ENCODE results near the gene SOX6. TPM values are rescaled to one million over a fixed set of nuclear protein-coding genes. Genes with fewer than 3 reads are reported as not detected.
"Not testable (repeated sequence)": the region's sequence is repeated elsewhere in the genome, so short reads cannot be mapped to it uniquely, and the experiment has no call there.

SOX6 gene
- total and polyA plus RNA-seq, 5 experiments from 2014 or later = 0.26 TPM; not detected in 4

GRCh38 chr11:16078936-16079335 is 277.4 kb downstream of the SOX6 start:
- peaks cover 0 to under 1% (median 0%) of the 10 kb centered on the region in 3 donors for H3K36me3 Mint-ChIP-seq
- no peak overlapping the region for H3K27ac Mint-ChIP-seq
- ATAC-seq (no peak), DNase-seq (no peak)
- H3K9me3 Mint-ChIP-seq = peaks cover 3 to 36% (median 11%) of the 10 kb centered on the region in 9 donors
- H3K4me1 Mint-ChIP-seq = no peaks in the 10 kb centered on the region
- H3K4me3 Mint-ChIP-seq = no peak overlapping the region
- POLR2A ChIA-PET = no interaction called here
- no peaks in the 10 kb centered on the region for H3K27me3 Mint-ChIP-seq

GRCh38 chr11:16070573-16070972 is 285.8 kb downstream of the SOX6 start:
- POLR2A ChIA-PET = no interaction called here
- Mint-ChIP-seq H3K9me3 (peaks cover 4 to 46% (median 11%) of the 10 kb centered on the region in 9 donors), H3K4me3 (no peak overlapping the region), H3K36me3 (peaks cover 0 to 12% (median 0%) of the 10 kb centered on the region in 3 donors), H3K4me1 (no peaks in the 10 kb centered on the region), H3K27me3 (no peaks in the 10 kb centered on the region), H3K27ac (no peak overlapping the region)
- ATAC-seq = no peak
- DNase-seq = no peak

DNA sequence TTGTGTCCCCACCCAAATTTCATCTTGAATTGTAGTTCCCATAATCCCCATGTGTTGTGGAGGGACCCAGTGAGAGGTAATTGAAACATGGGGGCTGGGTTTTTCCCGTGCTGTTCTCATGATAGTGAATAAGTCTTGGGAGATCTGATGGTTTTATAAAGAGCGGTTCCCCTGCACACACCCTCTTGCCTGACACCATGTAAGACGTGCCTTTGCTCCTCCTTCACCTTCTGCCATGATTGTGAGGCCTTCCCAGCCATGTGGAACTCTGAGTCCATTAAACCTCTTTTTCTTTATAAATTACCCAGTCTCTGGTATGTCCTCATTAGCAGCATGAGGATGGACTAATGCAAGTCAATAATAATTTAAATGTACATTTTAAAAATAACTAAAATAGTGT is 289.1 kb downstream of the SOX6 start:
- H3K4me1 Mint-ChIP-seq, POLR2A ChIA-PET, ATAC-seq, H3K36me3 Mint-ChIP-seq, H3K27me3 Mint-ChIP-seq, H3K4me3 Mint-ChIP-seq, DNase-seq, H3K27ac Mint-ChIP-seq: not testable (repeated sequence)
- H3K9me3 Mint-ChIP-seq = peaks cover 0 to 17% (median 1%) of the 10 kb centered on the region in 9 donors

DNA sequence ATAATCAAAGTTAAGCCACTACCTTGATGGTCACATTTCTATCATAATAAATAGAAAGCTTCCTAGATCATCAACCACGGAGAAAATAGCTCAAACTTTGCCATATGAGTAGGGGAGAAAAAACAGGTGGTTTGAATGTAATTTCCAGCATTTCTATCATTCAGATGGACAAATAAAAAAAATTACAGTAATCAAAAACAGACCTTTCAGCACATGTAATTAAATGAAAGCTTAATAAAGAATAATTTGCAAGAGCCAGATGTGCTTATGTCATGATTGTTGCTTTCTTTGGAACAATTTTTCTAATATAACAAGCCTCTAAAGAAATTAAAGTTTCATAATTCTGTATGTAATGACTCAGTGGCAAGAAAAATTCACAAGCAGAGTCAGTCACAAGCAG is 297.0 kb downstream of the SOX6 start:
- DNase-seq (no peak), ATAC-seq (no peak)
- H3K27ac Mint-ChIP-seq = no peak overlapping the region
- H3K27me3 Mint-ChIP-seq = no peaks in the 10 kb centered on the region
- POLR2A ChIA-PET = no interaction called here
- no peaks in the 10 kb centered on the region for H3K36me3 Mint-ChIP-seq
- peaks cover 0 to 13% (median 5%) of the 10 kb centered on the region in 9 donors for H3K9me3 Mint-ChIP-seq
- no peak overlapping the region for H3K4me3 Mint-ChIP-seq
- no peaks in the 10 kb centered on the region for H3K4me1 Mint-ChIP-seq

GRCh38 chr11:16058671-16059070 is 297.7 kb downstream of the SOX6 start:
- no peaks in the 10 kb centered on the region for H3K4me1 Mint-ChIP-seq
- DNase-seq = no peak
- peaks cover 0 to 13% (median 5%) of the 10 kb centered on the region in 9 donors for H3K9me3 Mint-ChIP-seq
- ATAC-seq = no peak
- H3K36me3 Mint-ChIP-seq = no peaks in the 10 kb centered on the region
- POLR2A ChIA-PET = no interaction called here
- no peak overlapping the region for H3K27ac Mint-ChIP-seq
- H3K4me3 Mint-ChIP-seq = no peak overlapping the region
- H3K27me3 Mint-ChIP-seq = no peaks in the 10 kb centered on the region

DNA sequence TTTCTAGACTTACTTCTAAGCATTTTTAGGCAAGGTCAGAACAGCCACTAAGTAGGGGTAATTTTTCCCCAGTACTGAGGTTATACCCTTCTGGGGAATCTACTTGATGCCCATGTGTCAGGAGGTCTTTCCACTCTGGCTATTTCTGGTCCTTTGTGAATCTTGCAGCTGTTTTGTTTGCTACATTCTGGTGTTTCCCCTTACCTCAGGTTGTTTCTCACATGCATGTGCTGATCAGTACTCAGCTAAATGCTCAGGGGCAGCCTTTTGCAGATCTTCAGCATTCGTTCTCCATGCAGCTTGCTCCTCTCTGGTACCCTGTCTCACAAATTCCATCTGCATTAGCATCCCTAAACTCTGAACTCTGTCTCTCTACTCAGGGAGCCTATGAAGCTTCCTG is 303.6 kb downstream of the SOX6 start:
- ATAC-seq (no peak), DNase-seq (no peak)
- POLR2A ChIA-PET = no interaction called here
- no peak overlapping the region for H3K27ac Mint-ChIP-seq
- H3K4me1 Mint-ChIP-seq = no peaks in the 10 kb centered on the region
- H3K9me3 Mint-ChIP-seq = peaks cover 0 to 10% (median 4%) of the 10 kb centered on the region in 9 donors
- no peaks in the 10 kb centered on the region for H3K36me3 Mint-ChIP-seq
- no peak overlapping the region for H3K4me3 Mint-ChIP-seq
- H3K27me3 Mint-ChIP-seq = no peaks in the 10 kb centered on the region

DNA sequence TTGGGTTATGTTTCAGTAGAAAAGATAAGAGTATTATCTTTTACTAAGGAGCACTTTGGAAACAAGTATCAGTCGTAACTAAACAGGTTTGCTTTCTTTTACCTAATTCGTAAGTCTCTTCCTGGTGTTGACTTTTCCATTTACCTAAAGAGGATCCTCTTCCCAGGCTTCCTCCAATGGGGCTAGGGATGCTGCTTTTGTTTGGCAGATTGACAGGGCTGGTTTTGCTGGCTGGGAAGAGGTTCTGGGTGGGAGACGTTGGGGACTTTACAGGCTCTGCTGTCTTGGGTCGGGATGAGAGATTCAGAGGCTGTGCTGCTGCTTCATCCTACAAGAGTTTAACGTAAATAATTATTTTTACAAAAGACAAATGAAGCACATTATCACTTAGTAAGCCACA is 306.7 kb downstream of the SOX6 start:
- Mint-ChIP-seq H3K4me1 (no peaks in the 10 kb centered on the region), H3K9me3 (peaks cover 0 to 10% (median 0%) of the 10 kb centered on the region in 9 donors), H3K27me3 (no peaks in the 10 kb centered on the region), H3K4me3 (no peak overlapping the region), H3K36me3 (no peaks in the 10 kb centered on the region), H3K27ac (no peak overlapping the region)
- POLR2A ChIA-PET = no interaction called here
- DNase-seq (no peak), ATAC-seq (no peak)

GRCh38 chr11:16047073-16047472 is 309.3 kb downstream of the SOX6 start:
- ATAC-seq (no peak), DNase-seq (no peak)
- no peaks in the 10 kb centered on the region for H3K4me1 Mint-ChIP-seq
- no peak overlapping the region for H3K4me3 Mint-ChIP-seq
- POLR2A ChIA-PET = no interaction called here
- H3K36me3 Mint-ChIP-seq = no peaks in the 10 kb centered on the region
- peaks cover 0 to 7% (median 0%) of the 10 kb centered on the region in 9 donors for H3K9me3 Mint-ChIP-seq
- H3K27me3 Mint-ChIP-seq = no peaks in the 10 kb centered on the region
- no peak overlapping the region for H3K27ac Mint-ChIP-seq

GRCh38 chr11:16043617-16044016 is 312.7 kb downstream of the SOX6 start:
- Mint-ChIP-seq H3K4me1 (no peaks in the 10 kb centered on the region), H3K4me3 (no peak overlapping the region), H3K27ac (no peak overlapping the region), H3K36me3 (no peaks in the 10 kb centered on the region), H3K27me3 (no peaks in the 10 kb centered on the region), H3K9me3 (no peaks in the 10 kb centered on the region)
- POLR2A ChIA-PET = no interaction called here
- ATAC-seq (no peak), DNase-seq (no peak)

GRCh38 chr11:16041207-16041606 is 315.1 kb downstream of the SOX6 start:
- POLR2A ChIA-PET = no interaction called here
- H3K27ac Mint-ChIP-seq = no peak overlapping the region

GRCh38 chr11:16040151-16040550 is 316.2 kb downstream of the SOX6 start:
- no peak overlapping the region for H3K27ac Mint-ChIP-seq
- no peaks in the 10 kb centered on the region for H3K4me1 Mint-ChIP-seq
- H3K36me3 Mint-ChIP-seq = no peaks in the 10 kb centered on the region
- no peak overlapping the region for H3K4me3 Mint-ChIP-seq
- no peaks in the 10 kb centered on the region for H3K27me3 Mint-ChIP-seq
- POLR2A ChIA-PET = no interaction called here
- no peak for DNase-seq
- H3K9me3 Mint-ChIP-seq = no peaks in the 10 kb centered on the region
- ATAC-seq = no peak

More at GRCh38 chr11:16041207-16041606, 315.1 kb downstream of the SOX6 start:
- Mint-ChIP-seq H3K4me3 (no peak overlapping the region), H3K4me1 (no peaks in the 10 kb centered on the region), H3K27me3 (no peaks in the 10 kb centered on the region), H3K36me3 (no peaks in the 10 kb centered on the region), H3K9me3 (no peaks in the 10 kb centered on the region)
- DNase-seq (no peak), ATAC-seq (no peak)

- Mint-ChIP-seq H3K36me3 (no peaks in the 10 kb centered on the region), H3K4me3 (no peak overlapping the region), H3K9me3 (peaks cover 0 to 6% (median 0%) of the 10 kb centered on the region in 9 donors), H3K27me3 (no peaks in the 10 kb centered on the region), H3K27ac (no peak overlapping the region), H3K4me1 (no peaks in the 10 kb centered on the region)
- POLR2A ChIA-PET = no interaction called here
- ATAC-seq (no peak), DNase-seq (no peak)
These were observed 319.2 kb downstream of the SOX6 start for GRCh38 chr11:16037179-16037578.

DNA sequence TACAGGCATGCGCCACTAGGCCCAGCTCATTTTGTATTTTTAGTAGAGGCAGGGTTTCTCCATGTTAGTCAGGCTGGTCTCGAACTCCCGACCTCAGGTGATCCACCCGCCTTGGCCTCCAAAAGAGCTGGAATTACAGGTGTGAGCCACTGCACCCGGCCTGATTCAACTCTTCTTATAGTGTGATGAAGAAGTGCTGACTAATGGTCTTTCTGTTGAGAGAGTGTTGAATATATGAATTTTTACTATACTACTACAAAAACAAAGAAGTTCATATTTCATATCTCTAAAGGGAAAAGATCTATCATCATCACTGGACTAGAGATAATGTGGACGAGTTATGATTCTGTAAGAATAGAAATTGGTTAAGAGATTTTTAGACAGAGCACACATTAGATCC is 320.1 kb downstream of the SOX6 start:
- POLR2A ChIA-PET = no interaction called here
- Mint-ChIP-seq H3K27me3 (no peaks in the 10 kb centered on the region), H3K27ac (no peak overlapping the region), H3K4me1 (no peaks in the 10 kb centered on the region), H3K36me3 (no peaks in the 10 kb centered on the region), H3K9me3 (peaks cover 0 to 6% (median 0%) of the 10 kb centered on the region in 9 donors), H3K4me3 (no peak overlapping the region)
- DNase-seq (no peak), ATAC-seq (no peak)

GRCh38 chr11:16034074-16034473 is 322.3 kb downstream of the SOX6 start:
- H3K4me1 Mint-ChIP-seq = no peaks in the 10 kb centered on the region
- POLR2A ChIA-PET = no interaction called here
- H3K4me3 Mint-ChIP-seq = no peak overlapping the region
- H3K36me3 Mint-ChIP-seq = no peaks in the 10 kb centered on the region
- no peak overlapping the region for H3K27ac Mint-ChIP-seq
- ATAC-seq = no peak
- H3K27me3 Mint-ChIP-seq = no peaks in the 10 kb centered on the region
- peaks cover 0 to 6% (median 0%) of the 10 kb centered on the region in 9 donors for H3K9me3 Mint-ChIP-seq
- no peak for DNase-seq

All from naive thymus-derived CD8-positive, alpha-beta T cell (primary cell).